PC-9 (cell line): ENCODE data around the gene CDH12. TPM values are rescaled to one million over a fixed set of nuclear protein-coding genes. Genes with fewer than 3 reads are reported as not detected.
"Not testable (repeated sequence)": the region's sequence is repeated elsewhere in the genome, so short reads cannot be mapped to it uniquely, and the experiment has no call there.

Experiments used
- BruUV-seq: library from RNA; stranded (reverse); fragments of 400-500 nt; replicated peaks from 2 replicates; lab custom pipeline; 2021; lab: Mats Ljungman, UMichigan
- CTCF ChIA-PET: fragments of 300-600 bp; sonication (Branson Sonifier 250); formaldehyde crosslinking; loops from one replicate; lab custom pipeline; 2022; ENCODE audit warnings: antibody characterized with exemption; lab: Charles Lee
- POLR2A ChIA-PET: fragments of 300-600 bp; sonication (Branson Sonifier 250); formaldehyde crosslinking; loops from one replicate; lab custom pipeline; 2022; ENCODE audit warnings: antibody characterized with exemption; ENCODE audit not compliant: unreplicated experiment; lab: Charles Lee
- DNase-seq, 2 experiments: peaks; one replicate each; pipeline versions ENCODE4 v3.0.0 to v3.0.0-alpha.2; 2015 to 2022; ENCODE audit warnings: mixed read lengths in 1 of 2
- H2AFZ ChIP-seq: fragments of 200-600 bp; sonication (generic); 2 replicates; pipeline ENCODE4 v1.8.1; 2017; ENCODE audit warnings: antibody characterized with exemption
- H3F3A ChIP-seq: fragments of 200-600 bp; sonication (generic); 2 replicates; pipeline ENCODE4 v1.8.1; 2017; ENCODE audit warnings: antibody characterized with exemption, mild to moderate bottlenecking, low read depth; ENCODE audit not compliant: insufficient read depth
- H3K27ac ChIP-seq: fragments of 200-600 bp; sonication (generic); 2 replicates; pipeline ENCODE4 v1.6.1; 2016; ENCODE audit warnings: mixed run types
- H3K27me3 ChIP-seq: fragments of 200-600 bp; sonication (generic); 2 replicates; pipeline ENCODE4 v1.6.1; 2016; ENCODE audit warnings: low read depth, mixed run types; ENCODE audit not compliant: insufficient read depth
- H3K36me3 ChIP-seq: fragments of 200-600 bp; sonication (generic); 2 replicates; pipeline ENCODE4 v1.6.1; 2016; ENCODE audit warnings: low read depth, mixed run types
- H3K4me1 ChIP-seq: fragments of 200-600 bp; sonication (generic); replicated peaks from 2 replicates; pipeline ENCODE4 v1.6.1; 2016; ENCODE audit warnings: mixed run types; ENCODE audit not compliant: insufficient read depth
- H3K4me2 ChIP-seq: fragments of 200-600 bp; sonication (generic); 2 replicates; pipeline ENCODE4 v1.6.1; 2017; ENCODE audit warnings: mixed run types
- H3K4me3 ChIP-seq: fragments of 200-600 bp; sonication (generic); 2 replicates; pipeline ENCODE4 v1.6.1; 2016; ENCODE audit warnings: mixed run types
- H3K79me2 ChIP-seq: fragments of 200-600 bp; sonication (generic); 2 replicates; pipeline ENCODE4 v1.6.1; 2017; ENCODE audit warnings: low read depth, mixed run types
- H3K9me2 ChIP-seq: fragments of 200-600 bp; sonication (generic); 2 replicates; pipeline ENCODE4 v1.8.1; 2017; ENCODE audit warnings: mild to moderate bottlenecking; ENCODE audit not compliant: insufficient read depth
- H3K9me3 ChIP-seq: fragments of 200-600 bp; sonication (generic); 2 replicates; pipeline ENCODE4 v1.8.1; 2016; ENCODE audit warnings: low read depth; ENCODE audit not compliant: insufficient read depth
- H4K20me1 ChIP-seq: fragments of 200-600 bp; sonication (generic); 2 replicates; pipeline ENCODE4 v1.8.1; 2017; ENCODE audit not compliant: insufficient read depth
- EZH2 ChIP-seq: fragments of 200-600 bp; sonication (generic); IDR thresholded peaks from 2 replicates; pipeline ENCODE4 v1.8.0; 2017; ENCODE audit warnings: antibody characterized with exemption, low read depth
- intact Hi-C: fragments of 100-400 bp; cut with micrococcal nuclease; formaldehyde crosslinking; loops from one replicate; pipeline ENCODE4 v1.10.0; 2022; ENCODE audit not compliant: unreplicated experiment
- total RNA-seq: library from RNA; stranded (reverse); gene quantifications from 2 replicates; pipeline ENCODE4 v1.2.3, GENCODE V29; 2021
- TF ChIP-seq, protein P1 (sequence below): fragments of 200-600 bp; sonication (generic); conservative IDR thresholded peaks from 2 replicates; pipeline ENCODE4 v1.6.1; 2017; ENCODE audit warnings: mixed run types, antibody characterized with exemption, mild to moderate bottlenecking, moderate library complexity

CDH12 gene
- total RNA-seq, 1 experiment from 2014 or later = not detected

DNA sequence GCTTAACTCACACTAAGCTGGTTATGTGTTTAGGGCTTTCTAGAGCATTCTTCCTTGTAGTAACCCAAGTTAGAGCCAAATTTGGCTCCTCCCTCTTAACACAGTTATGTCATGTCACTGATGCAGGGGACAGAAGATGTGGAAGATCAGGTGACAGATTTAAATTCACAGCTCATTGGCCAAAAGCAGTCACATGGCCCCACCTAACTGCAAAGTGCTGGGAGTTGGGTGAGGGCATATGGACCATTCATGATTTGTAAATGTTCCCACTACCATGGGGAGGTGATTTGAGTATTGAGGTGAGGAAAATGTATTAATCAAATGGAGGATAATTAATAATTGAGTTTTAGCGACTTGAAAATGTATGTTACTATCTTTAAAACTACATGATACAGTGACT is 829.4 kb downstream of the CDH12 start:
- TF ChIP-seq, protein P1, sequence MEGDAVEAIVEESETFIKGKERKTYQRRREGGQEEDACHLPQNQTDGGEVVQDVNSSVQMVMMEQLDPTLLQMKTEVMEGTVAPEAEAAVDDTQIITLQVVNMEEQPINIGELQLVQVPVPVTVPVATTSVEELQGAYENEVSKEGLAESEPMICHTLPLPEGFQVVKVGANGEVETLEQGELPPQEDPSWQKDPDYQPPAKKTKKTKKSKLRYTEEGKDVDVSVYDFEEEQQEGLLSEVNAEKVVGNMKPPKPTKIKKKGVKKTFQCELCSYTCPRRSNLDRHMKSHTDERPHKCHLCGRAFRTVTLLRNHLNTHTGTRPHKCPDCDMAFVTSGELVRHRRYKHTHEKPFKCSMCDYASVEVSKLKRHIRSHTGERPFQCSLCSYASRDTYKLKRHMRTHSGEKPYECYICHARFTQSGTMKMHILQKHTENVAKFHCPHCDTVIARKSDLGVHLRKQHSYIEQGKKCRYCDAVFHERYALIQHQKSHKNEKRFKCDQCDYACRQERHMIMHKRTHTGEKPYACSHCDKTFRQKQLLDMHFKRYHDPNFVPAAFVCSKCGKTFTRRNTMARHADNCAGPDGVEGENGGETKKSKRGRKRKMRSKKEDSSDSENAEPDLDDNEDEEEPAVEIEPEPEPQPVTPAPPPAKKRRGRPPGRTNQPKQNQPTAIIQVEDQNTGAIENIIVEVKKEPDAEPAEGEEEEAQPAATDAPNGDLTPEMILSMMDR = no peak
- no peak for TF ChIP-seq EZH2

DNA sequence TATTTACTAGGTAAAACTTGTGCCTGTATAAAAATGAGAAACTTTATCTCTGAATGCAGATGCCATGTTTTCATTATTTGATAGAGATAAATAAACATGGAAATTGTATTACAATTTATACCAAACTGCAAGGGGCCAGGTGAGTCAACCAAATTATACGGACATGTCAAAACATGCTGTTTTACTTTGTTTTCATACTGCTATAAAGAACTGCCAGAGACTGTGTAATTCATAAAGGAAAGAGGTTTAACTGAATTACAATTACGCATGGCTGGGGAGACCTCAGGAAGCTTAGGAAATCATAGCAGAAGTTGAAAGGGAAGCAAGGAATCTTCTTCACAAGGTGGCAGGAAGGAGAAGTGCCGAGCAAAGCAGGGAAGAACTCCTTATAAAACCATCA is 840.3 kb downstream of the CDH12 start:
- H3K4me2 ChIP-seq, intact Hi-C loops: not testable (repeated sequence)

More for the DNA sequence above, 829.4 kb downstream of the CDH12 start:
- no peaks in the 10 kb centered on the region for H3K9me2 ChIP-seq
- no TSS peak for BruUV-seq
- no peak overlapping the region for H3K4me2 ChIP-seq
- H3K9me3 ChIP-seq = no peaks in the 10 kb centered on the region
- H3F3A ChIP-seq = no peaks in the 10 kb centered on the region
- no peaks in the 10 kb centered on the region for H3K36me3 ChIP-seq
- H4K20me1 ChIP-seq = no peaks in the 10 kb centered on the region
- no peaks in the 10 kb centered on the region for H3K27me3 ChIP-seq
- no peak for DNase-seq
- intact Hi-C loops = no loop called here
- ChIA-PET CTCF (no interaction called here), POLR2A (no interaction called here)
- H3K4me1 ChIP-seq = no peaks in the 10 kb centered on the region
- no peaks in the 10 kb centered on the region for H3K79me2 ChIP-seq
- no peak overlapping the region for H3K27ac ChIP-seq
- H3K4me3 ChIP-seq = no peak overlapping the region
- H2AFZ ChIP-seq = no peak overlapping the region

DNA sequence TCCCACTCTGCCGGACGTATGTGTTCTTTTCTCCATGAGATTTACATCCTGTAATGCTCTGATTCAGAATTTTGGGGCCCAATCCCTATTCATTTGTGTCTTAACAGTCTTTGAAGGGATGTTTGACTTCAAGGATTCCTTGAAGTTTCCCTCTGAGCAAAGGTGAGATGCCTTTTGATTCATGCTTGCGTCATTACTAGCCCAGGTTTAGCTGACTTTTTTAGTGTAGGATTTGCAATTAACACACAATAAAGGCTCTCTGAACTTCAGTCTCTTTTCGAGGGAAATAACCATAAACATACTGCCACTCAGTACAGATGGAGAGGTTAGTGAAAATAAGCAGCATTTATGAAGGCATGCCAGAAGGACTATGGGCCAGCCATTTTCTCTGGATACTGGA is 842.3 kb downstream of the CDH12 start:
- H4K20me1 ChIP-seq, H3K4me1 ChIP-seq, DNase-seq, H3F3A ChIP-seq, intact Hi-C loops, BruUV-seq, H3K4me3 ChIP-seq, H3K27me3 ChIP-seq, H3K79me2 ChIP-seq, H3K36me3 ChIP-seq, POLR2A ChIA-PET, H2AFZ ChIP-seq, H3K4me2 ChIP-seq, H3K27ac ChIP-seq, H3K9me3 ChIP-seq, CTCF ChIA-PET, H3K9me2 ChIP-seq: not testable (repeated sequence)

More for the DNA sequence above, 840.3 kb downstream of the CDH12 start:
- H3K4me3 ChIP-seq, H3K9me2 ChIP-seq, POLR2A ChIA-PET, BruUV-seq, H3K27me3 ChIP-seq, H3K36me3 ChIP-seq, H3K9me3 ChIP-seq, H2AFZ ChIP-seq, H3K79me2 ChIP-seq, H4K20me1 ChIP-seq, H3K27ac ChIP-seq, H3F3A ChIP-seq, DNase-seq, H3K4me1 ChIP-seq, CTCF ChIA-PET: not testable (repeated sequence)

DNA sequence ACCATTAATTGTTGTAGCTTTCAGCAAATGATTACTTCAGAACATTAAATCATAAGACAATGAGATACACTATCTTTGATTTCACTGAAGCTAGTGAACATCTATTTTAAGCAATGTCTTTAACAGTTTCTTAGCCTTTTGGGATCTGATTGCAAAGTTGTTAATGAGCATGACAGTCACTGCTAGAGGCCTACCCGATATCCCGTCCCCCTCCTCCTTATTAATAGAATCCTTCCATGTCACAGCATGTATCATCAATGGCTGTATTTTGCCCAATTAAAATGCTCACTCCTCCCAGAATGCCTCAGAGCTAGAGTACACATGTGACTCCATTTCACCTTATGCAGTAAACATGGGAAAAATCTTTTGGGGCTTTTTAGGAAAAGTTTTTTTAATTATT is 852.0 kb downstream of the CDH12 start:
- H3K4me1 ChIP-seq, H3K4me2 ChIP-seq, intact Hi-C loops, CTCF ChIA-PET, H3K27ac ChIP-seq, BruUV-seq, H3K36me3 ChIP-seq, H3K9me3 ChIP-seq, DNase-seq, H3F3A ChIP-seq, H4K20me1 ChIP-seq, H3K4me3 ChIP-seq, H2AFZ ChIP-seq, H3K79me2 ChIP-seq, H3K27me3 ChIP-seq, H3K9me2 ChIP-seq, POLR2A ChIA-PET: not testable (repeated sequence)

DNA sequence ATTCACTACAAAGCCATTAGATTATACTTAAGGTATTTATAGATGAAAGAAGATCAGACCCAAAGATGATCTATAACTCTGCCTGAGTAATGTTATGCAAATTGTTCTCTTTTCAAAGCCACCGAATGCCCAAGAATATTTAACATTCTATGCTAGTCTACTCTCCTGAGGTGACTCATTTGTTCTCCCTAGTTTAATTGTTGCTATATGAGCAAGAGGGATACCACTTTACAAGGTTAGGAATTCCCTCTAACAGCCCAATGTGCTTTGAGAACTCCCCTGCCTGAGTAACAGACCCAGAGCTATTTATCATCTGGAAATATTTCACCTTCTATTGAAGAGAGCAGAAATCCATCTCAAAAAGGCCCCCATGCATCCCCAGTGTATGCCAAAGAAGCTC is 867.3 kb downstream of the CDH12 start:
- CTCF ChIA-PET, H2AFZ ChIP-seq, H3K9me3 ChIP-seq, H3K4me2 ChIP-seq, H3K79me2 ChIP-seq, H3F3A ChIP-seq, POLR2A ChIA-PET, intact Hi-C loops, H3K36me3 ChIP-seq, H3K4me1 ChIP-seq, DNase-seq, H3K9me2 ChIP-seq, H3K27ac ChIP-seq, H4K20me1 ChIP-seq, H3K4me3 ChIP-seq, H3K27me3 ChIP-seq, BruUV-seq: not testable (repeated sequence)

DNA sequence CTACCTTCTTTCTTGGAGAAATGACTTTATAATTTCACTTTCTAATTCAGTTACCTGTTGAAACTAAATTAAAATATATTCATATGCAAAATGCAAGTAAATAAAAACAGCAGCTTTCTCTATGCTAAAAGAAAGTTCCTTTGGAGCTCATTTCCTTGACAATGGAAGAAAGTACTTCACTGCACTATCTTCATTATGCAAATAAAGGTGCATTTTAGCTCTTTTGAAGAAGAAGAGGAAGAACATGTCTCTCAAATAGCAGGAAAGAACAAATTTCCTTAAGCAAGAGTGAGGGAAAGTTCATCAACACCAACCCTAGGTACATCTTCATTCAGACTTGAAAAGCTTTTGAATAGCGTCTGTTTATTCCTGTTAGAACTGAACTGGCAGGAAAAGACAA is 901.6 kb downstream of the CDH12 start:
- H3F3A ChIP-seq, H3K9me3 ChIP-seq, H3K9me2 ChIP-seq, intact Hi-C loops, BruUV-seq, H3K4me1 ChIP-seq, H2AFZ ChIP-seq, H3K27ac ChIP-seq, H3K36me3 ChIP-seq, H3K27me3 ChIP-seq, POLR2A ChIA-PET, H3K79me2 ChIP-seq, CTCF ChIA-PET, DNase-seq, H3K4me3 ChIP-seq, H4K20me1 ChIP-seq, H3K4me2 ChIP-seq: not testable (repeated sequence)
